HG02763 (cell line): ENCODE measurements around the gene CHCHD4.

ENCODE experiments used
- ATAC-seq: cut with Tn5 transposase; IDR thresholded peaks from one replicate; pipeline ENCODE4 v1.9.1; 2021; ENCODE audit warnings: mild to moderate bottlenecking, moderate library complexity; ENCODE audit not compliant: unreplicated experiment

Gene CHCHD4

DNA sequence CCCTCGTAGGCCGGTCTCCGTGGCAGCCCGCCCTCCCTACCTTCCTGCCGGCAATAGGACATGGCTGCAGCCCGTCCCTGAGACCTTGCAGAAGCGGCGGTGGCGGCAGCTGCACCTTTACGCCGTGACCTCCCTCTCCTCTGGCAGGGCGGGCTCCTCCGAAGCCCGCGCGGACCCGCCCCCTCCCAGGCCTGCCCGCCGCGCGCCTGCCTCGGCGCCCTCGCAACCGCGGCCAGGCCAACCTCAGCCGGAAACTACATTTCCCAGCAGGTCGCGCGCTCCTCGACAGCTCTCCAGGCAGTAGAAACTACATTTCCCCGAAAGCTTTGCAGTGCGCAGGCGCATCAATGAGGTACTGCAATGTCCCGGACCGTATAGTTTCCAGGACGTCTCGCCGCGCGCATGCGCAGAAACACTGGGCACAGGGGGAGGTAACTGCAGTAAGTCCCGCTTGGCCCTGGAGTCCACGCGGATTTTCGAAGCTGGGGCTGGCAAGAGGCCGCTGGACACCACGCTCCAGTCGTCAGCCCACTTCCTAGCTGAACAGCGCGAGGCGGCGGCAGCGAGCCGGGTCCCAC lies at the start of gene CHCHD4, which contains the start of gene TMEM43:
Gene CHCHD4 (minus strand): TSS at position 256 of the 578 bp plus-strand sequence. CDS start 194 bp downstream, at position 62.
Gene TMEM43 (plus strand): TSS at position 438 of the 578 bp plus-strand sequence. CDS start 142 bp downstream, outside the sequence.
- ATAC-seq, result peak; percentile 84

GRCh38 chr3:14172496-14172895 lies 47.8 kb upstream of the CHCHD4 start:
- ATAC-seq, result no peak

- no peak for ATAC-seq
Measured at GRCh38 chr3:14170531-14171159, 46.0 kb upstream of the CHCHD4 start.

- no peak for ATAC-seq
Measured at GRCh38 chr3:14169871-14170270, 45.2 kb upstream of the CHCHD4 start.

DNA sequence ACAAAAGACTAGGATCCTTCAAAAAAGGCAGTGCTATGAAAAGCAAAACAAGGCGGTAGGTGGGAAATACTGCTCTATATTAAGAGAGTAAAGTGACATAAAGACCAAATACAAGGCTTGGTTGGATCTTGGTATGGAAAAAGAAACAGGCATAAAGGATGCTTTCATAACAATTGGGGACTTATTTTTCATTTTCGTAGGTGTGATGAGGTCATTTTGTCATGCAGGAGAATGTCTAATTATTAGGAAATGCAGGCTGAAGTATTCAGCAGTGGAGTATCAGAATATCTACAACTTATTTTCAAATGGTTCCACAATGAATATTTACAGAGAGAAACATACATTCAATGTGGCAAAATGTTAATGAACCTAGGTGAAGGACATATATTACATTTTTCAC lies 44.8 kb upstream of the CHCHD4 start:
- ATAC-seq, result no peak

DNA sequence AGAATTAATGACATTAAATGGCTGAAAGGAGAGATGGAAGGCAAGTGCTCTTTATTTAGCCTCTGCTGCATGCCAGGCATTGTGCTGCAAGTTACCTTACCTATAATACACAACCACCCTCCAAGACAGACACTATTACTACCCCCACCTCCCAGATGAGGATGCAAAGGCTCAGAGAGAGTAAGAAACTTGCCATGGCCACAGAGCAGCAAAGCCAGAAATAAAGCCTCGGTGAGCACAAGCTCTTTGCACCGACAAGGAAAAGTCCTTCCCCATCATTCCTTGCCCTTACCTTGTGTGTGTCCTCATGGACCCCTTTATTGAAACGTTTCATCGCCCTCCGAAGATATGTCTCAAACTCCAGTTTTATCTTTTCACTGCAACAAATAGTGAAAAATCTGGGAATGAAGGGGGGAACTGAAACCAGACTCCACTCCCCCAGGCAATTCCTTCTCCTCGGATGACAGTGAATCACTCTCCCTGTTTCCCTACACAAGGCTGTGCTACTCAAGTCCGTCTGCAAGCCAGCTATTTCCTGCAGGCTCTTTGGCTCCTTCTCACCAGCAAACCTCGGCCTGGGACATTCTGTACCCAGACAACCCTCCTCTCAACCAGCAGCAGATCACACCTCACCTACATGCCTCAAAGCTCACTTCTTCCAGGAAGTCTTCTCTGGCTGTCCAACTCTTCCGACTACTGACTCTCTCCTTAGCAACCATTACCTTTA lies 42.4 kb upstream of the CHCHD4 start:
- ATAC-seq, result no peak

GRCh38 chr3:14162178-14162577 lies 37.5 kb upstream of the CHCHD4 start:
- no peak for ATAC-seq

GRCh38 chr3:14161282-14161681 lies 36.6 kb upstream of the CHCHD4 start:
- no peak for ATAC-seq

DNA sequence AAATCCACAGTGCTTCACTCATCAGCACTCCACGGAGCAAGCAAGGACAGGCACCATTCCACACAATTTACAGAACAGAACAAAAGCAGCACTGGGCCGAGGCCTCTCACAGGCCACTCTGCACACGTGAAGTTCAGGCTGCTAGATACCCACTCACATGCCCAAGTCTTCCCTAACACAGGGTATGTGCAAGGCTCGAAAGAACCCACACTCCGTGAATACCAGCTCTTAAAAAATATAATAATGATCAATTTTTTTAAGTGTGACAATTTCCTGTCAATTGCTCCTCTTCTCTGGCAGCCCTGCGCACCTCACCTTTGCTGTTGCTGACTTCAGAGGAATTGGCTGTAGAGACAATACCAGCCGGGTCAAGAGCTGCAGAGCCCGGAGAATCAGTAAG lies 34.8 kb upstream of the CHCHD4 start:
- no peak for ATAC-seq

DNA sequence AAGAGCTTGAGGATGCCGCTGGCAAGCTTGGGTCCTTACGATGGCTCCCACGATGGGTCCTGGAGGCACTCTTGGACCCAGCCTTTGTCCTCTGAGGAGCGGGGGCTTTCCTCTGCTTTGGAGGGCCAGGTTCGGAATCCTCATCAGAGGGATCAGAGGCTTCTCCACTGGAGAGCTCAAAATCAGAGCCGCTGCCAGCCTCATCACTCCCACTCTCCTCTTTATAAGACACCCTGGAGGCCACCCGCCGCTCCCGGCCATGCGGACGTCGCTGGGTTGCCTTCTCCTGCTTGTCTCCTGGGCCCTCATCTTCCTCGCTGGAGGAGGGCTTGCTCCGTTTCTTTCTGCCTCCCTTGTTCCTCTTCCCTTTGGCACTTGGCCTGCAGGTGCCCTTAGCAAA lies 33.7 kb upstream of the CHCHD4 start:
- ATAC-seq, result no peak

DNA sequence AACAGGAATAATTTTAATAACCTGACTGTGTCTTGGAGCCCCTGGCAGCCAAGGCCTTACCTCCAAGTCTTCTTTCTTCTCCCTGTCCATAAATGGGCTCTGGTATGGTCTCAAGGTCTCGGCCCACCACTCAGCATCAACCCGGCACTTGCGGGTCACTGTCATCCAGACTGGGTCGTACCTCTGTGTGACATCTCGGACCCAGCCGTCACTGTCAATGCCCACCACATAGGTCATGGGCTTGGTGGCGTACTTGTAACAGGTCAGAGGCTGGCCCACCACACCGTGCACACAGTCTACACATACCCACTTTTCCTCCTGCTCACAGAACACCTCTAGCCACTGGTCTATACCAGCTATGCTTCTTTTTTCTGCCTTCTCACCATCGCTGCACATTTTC lies 33.3 kb upstream of the CHCHD4 start:
- ATAC-seq, result no peak

DNA sequence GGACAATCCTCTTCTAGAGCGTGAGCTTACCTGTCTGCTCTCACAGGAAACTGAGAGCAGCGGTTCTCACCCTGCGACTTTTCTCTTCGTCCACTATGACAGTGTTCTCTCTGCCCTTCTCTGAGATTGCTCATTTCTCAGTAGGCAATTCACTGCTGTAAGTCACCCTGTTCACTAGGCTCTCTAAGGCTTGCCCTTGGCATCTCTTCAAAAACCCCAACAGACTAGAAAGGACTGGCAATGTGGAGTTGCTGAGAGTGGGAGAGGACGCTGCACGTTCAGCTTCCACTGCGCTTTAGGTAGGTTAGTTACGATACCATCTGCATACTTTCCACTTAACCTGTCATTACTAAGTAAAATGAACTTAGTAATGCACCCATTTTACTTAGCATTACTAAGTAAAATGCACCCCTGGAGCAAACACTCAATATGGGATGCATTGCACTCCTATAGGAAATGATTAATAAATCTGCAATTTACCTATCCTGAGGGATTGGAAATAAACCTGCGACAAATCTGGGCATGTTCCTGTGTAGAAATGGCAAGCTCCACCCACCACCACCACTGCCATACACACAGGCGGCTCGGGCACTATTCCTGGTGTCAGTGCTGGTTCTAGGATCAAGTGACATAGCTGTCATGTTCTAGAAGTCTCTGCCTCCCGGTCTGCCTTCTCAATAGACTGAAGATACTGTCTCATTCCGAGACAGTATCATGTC lies 32.3 kb upstream of the CHCHD4 start:
- ATAC-seq, result no peak

DNA sequence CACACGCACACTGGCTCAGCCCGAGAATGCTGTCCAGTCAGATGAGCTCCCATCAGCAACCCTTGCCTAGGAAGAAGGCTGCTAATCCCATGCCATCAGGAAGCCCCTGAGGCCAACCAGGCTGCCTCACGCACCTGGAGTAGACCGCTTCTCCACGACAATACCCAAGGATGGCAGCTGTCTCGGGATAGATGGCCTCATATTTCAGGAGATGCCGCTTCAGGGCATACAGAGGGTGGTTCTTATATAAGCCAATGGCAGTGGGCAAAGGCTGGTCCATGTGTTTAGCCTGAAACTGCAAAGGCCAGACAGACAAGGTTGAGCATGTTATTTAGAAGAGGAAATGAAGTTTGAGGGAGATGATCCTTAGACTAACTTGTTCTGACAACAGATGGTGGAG lies 31.5 kb upstream of the CHCHD4 start:
- no peak for ATAC-seq

DNA sequence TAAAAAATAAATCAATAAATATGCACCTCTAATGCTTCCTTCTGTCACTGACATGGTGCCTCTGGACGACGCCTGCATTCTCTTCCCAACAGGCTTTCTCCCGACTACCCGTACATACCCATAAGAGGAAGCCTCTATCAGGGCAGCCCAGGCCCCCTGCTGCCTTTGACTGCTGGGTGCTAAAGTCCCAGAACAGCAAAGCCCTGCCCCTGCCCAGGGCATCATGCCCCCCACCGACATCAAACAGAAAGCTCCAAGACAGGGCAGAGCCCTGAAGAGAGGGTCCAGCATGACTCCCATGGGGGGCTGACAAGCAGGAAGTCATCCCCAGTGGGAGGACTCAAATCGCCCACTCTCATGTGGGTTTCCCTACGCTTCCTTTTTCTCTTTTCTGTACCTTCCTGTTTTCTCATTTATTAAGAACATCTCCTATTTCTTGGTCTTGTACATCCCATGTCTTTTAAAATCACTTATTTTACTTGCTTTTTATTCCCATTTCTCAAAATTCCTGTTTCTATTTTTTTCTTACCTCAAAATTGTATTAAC lies 30.3 kb upstream of the CHCHD4 start:
- ATAC-seq, result no peak

DNA sequence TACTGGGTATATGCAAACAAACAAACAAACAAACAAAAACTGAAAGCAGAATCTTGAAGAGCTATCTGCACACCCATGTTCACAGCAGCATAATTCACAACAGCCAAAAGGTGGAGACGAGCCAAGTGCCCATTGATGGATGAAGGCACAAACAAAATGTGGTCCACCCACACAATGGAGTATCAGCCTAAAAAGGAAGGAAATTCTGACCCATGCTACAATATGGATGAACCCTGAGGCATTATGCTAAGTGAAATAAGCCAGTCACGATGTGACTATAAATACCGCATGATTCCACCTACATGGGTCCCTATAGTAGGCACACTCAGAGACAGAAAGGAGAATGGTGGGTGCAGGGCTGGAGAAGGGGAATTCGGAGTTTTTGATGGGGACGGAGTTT lies 29.6 kb upstream of the CHCHD4 start:
- ATAC-seq, result no peak

GRCh38 chr3:14153663-14154062 lies 29.0 kb upstream of the CHCHD4 start:
- ATAC-seq, result no peak

GRCh38 chr3:14152963-14153355 lies 28.3 kb upstream of the CHCHD4 start:
- no peak for ATAC-seq

DNA sequence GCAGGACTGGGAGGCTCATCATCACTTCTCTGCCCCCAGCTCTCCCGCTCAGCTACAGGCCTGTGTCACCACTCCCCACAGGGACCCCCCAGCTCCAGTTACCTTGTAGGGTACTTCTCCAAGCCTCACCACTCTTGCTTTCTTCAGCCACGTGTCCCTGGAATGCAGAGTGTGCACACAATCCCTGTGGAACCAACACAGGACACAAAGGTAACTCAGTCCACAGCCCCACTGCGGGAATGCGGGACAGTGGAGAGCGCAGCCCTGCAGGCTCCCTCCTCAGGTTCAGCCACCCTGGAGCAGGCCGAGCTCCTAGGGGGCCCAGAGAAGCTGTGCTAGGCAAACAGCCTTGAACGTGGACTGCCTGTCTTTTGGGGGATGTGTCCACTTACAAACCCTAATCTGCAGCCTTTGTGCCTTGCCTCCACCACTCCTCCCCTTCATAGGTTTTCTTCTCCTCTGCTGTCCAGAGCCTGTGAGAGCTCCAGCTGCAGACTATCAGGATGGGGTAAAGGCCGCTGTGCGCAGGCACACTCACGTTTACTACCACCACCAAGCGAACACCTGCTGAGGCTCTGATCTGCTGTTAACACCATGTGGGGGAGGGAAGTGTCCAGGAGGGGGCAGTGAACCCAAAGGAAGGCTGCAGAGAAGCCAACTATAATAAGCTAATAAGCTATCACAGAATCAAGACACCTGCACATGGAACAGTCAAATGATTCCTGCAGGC lies 27.7 kb upstream of the CHCHD4 start:
- no peak for ATAC-seq

DNA sequence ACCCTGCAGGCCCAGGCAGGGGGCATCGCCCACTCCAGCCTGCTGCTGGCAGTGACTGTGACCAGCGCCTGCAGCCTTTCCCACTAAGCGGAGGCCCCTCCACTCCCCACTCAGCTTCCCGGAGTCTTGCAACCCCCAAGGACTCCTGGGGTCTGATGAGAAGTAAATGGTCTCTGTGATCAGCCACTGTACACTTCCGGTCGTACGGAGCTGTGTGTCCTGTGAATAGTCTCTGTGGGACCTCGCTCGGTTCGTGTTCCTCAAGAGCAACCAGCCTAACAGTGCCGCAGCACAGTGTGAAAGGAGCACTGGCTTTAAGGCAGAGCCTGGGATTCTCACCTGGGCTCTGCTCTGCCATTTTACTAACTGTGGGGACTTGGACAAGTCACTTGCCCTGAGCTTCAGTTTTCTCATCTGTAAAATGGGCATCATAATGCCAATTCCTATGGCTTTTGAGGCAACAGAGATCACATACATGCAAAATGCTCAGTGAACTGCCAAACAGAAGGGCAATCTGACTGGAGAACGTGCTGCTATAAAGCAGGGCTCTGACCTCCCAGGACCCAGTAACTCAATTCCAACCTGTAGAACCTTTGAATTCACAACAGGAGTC lies 26.9 kb upstream of the CHCHD4 start:
- ATAC-seq, result no peak
